DOHH2 (cell line): Measurements from ENCODE around the gene IGFL1.

Experiments used
- H3F3A ChIP-seq: fragments of 200-600 bp; sonication (generic), shearing (Covaris generic); 2 replicates; pipeline ENCODE4 v1.6.0; 2016; ENCODE audit warnings: antibody characterized with exemption, mild to moderate bottlenecking; ENCODE audit not compliant: control insufficient read depth, insufficient read depth
- H3K27ac ChIP-seq: fragments of 200-600 bp; sonication (generic); 2 replicates; pipeline ENCODE4 v1.5.1; 2014; ENCODE audit warnings: low read depth, mild to moderate bottlenecking, low read length, moderate library complexity
- H3K27me3 ChIP-seq: fragments of 200-600 bp; sonication (generic); 2 replicates; pipeline ENCODE4 v1.6.1; 2014; ENCODE audit warnings: mild to moderate bottlenecking, low read length, mixed read lengths; ENCODE audit not compliant: control insufficient read depth
- H3K36me3 ChIP-seq: fragments of 200-600 bp; sonication (generic); 2 replicates; pipeline ENCODE4 v1.6.1; 2014; ENCODE audit warnings: mild to moderate bottlenecking, low read length, moderate library complexity, mixed read lengths; ENCODE audit not compliant: control insufficient read depth
- H3K4me1 ChIP-seq: fragments of 200-600 bp; sonication (generic); 2 replicates; pipeline ENCODE4 v1.6.1; 2014; ENCODE audit warnings: mild to moderate bottlenecking, low read length, mixed read lengths; ENCODE audit not compliant: control insufficient read depth
- H3K4me2 ChIP-seq: fragments of 200-600 bp; sonication (generic); 2 replicates; pipeline ENCODE4 v1.6.0; 2014; ENCODE audit warnings: mild to moderate bottlenecking, low read length, moderate library complexity
- H3K4me3 ChIP-seq: fragments of 200-600 bp; sonication (generic); 2 replicates; pipeline ENCODE4 v1.5.1; 2014; ENCODE audit warnings: mild to moderate bottlenecking, low read length, mixed read lengths
- H3K79me2 ChIP-seq: fragments of 200-600 bp; sonication (generic); 2 replicates; pipeline ENCODE4 v1.6.1; 2014; ENCODE audit warnings: mild to moderate bottlenecking, low read length, mixed read lengths; ENCODE audit not compliant: control insufficient read depth
- H3K9me2 ChIP-seq: fragments of 200-600 bp; sonication (generic); replicated peaks from 2 replicates; pipeline ENCODE4 v1.6.1; 2014; ENCODE audit warnings: mild to moderate bottlenecking, low read length, mixed read lengths; ENCODE audit not compliant: control insufficient read depth
- H3K9me3 ChIP-seq: fragments of 200-600 bp; sonication (generic); 2 replicates; pipeline ENCODE4 v1.6.1; 2014; ENCODE audit warnings: antibody characterized with exemption, low read length, mixed read lengths; ENCODE audit not compliant: control insufficient read depth, insufficient read depth
- H4K20me1 ChIP-seq: fragments of 200-600 bp; sonication (generic); 2 replicates; pipeline ENCODE4 v1.6.0; 2014; ENCODE audit warnings: low read depth, mild to moderate bottlenecking, antibody characterized with exemption, low read length, moderate library complexity; ENCODE audit not compliant: control insufficient read depth, insufficient read depth
- CTCF ChIP-seq: fragments of 200-600 bp; sonication (generic); IDR thresholded peaks from one replicate; pipeline ENCODE4 v1.5.1; 2014; ENCODE audit warnings: antibody characterized with exemption, mild to moderate bottlenecking, low read depth, low read length; ENCODE audit not compliant: poor library complexity, severe bottlenecking
- EZH2phosphoT487 ChIP-seq: fragments of 200-600 bp; sonication (generic); IDR thresholded peaks from 2 replicates; pipeline ENCODE4 v1.6.1; 2017; ENCODE audit warnings: borderline replicate concordance, mild to moderate bottlenecking, antibody characterized with exemption, low read length, moderate library complexity, mixed read lengths

The IGFL1 gene

GRCh38 chr19:46196410-46197124, 33.0 kb upstream of the IGFL1 start:
- Histone ChIP-seq H3K79me2 (no peaks in the 10 kb centered on the region), H3K4me3 (no peak overlapping the region), H3K4me1 (no peaks in the 10 kb centered on the region), H4K20me1 (no peaks in the 10 kb centered on the region), H3K9me2 (no peaks in the 10 kb centered on the region), H3K4me2 (no peak overlapping the region), H3K27ac (no peak overlapping the region), H3K36me3 (no peaks in the 10 kb centered on the region), H3F3A (no peaks in the 10 kb centered on the region), H3K27me3 (peaks cover 2% of the 10 kb centered on the region; the same call in 1 of the 2 replicates), H3K9me3 (no peaks in the 10 kb centered on the region)
- no peak for TF ChIP-seq CTCF
- TF ChIP-seq EZH2phosphoT487 = no peak

GRCh38 chr19:46197314-46198070, 32.0 kb upstream of the IGFL1 start:
- TF ChIP-seq EZH2phosphoT487 (no peak), CTCF (no peak)
- Histone ChIP-seq H3K27me3 (peaks cover 5% of the 10 kb centered on the region; the same call in 1 of the 2 replicates), H3K4me2 (no peak overlapping the region), H3K4me3 (no peak overlapping the region), H3K79me2 (no peaks in the 10 kb centered on the region), H3F3A (no peaks in the 10 kb centered on the region), H4K20me1 (no peaks in the 10 kb centered on the region), H3K9me2 (no peaks in the 10 kb centered on the region), H3K36me3 (no peaks in the 10 kb centered on the region), H3K27ac (no peak overlapping the region), H3K4me1 (no peaks in the 10 kb centered on the region), H3K9me3 (no peaks in the 10 kb centered on the region)

- Histone ChIP-seq H3K4me2 (no peak overlapping the region), H3K4me3 (no peak overlapping the region), H4K20me1 (no peaks in the 10 kb centered on the region), H3K27me3 (peaks cover 5% of the 10 kb centered on the region; the same call in 1 of the 2 replicates), H3K9me2 (no peaks in the 10 kb centered on the region), H3K79me2 (no peaks in the 10 kb centered on the region), H3K36me3 (no peaks in the 10 kb centered on the region), H3K27ac (no peak overlapping the region), H3F3A (no peaks in the 10 kb centered on the region), H3K9me3 (no peaks in the 10 kb centered on the region), H3K4me1 (no peaks in the 10 kb centered on the region)
- TF ChIP-seq CTCF = no peak
- no peak for TF ChIP-seq EZH2phosphoT487
Observed at GRCh38 chr19:46198756-46199155, 30.8 kb upstream of the IGFL1 start.
